NT2/D1 (cell line): ENCODE measurements around the gene FNDC3B.

ENCODE experiments used
- DNase-seq: peaks from one replicate; pipeline ENCODE4 v3.0.0-alpha.2; 2011; ENCODE audit warnings: low read depth, low spot score
- H3K27me3 ChIP-seq: 2 replicates; pipeline ENCODE4 v1.6.0; 2011; ENCODE audit warnings: mild to moderate bottlenecking; ENCODE audit not compliant: insufficient read length, insufficient read depth
- H3K36me3 ChIP-seq: 2 replicates; pipeline ENCODE4 v1.6.1; 2011; ENCODE audit warnings: mild to moderate bottlenecking, low read length, mixed read lengths; ENCODE audit not compliant: insufficient read depth, insufficient read length
- H3K4me1 ChIP-seq: 2 replicates; pipeline ENCODE4 v1.5.1; 2011; ENCODE audit not compliant: insufficient read depth, insufficient read length
- H3K4me3 ChIP-seq: 2 replicates; pipeline ENCODE4 v1.5.1; 2011; ENCODE audit warnings: low read depth; ENCODE audit not compliant: insufficient read length
- H3K9ac ChIP-seq: 2 replicates; pipeline ENCODE4 v1.6.0; 2011; ENCODE audit warnings: low read depth; ENCODE audit not compliant: insufficient read length
- H3K9me3 ChIP-seq: 2 replicates; pipeline ENCODE4 v1.5.1; 2011; ENCODE audit warnings: mild to moderate bottlenecking, low read length; ENCODE audit not compliant: insufficient read depth
- SUZ12 ChIP-seq: IDR thresholded peaks from 2 replicates; pipeline ENCODE4 v1.6.1; 2011; ENCODE audit not compliant: insufficient read length, insufficient read depth; ENCODE audit errors: extremely low read depth
- YY1 ChIP-seq: IDR thresholded peaks from 2 replicates; pipeline ENCODE4 v1.6.1; 2011; ENCODE audit not compliant: insufficient read length, insufficient read depth
- ZNF274 ChIP-seq: IDR thresholded peaks from 2 replicates; pipeline ENCODE4 v1.6.1; 2011; ENCODE audit warnings: mild to moderate bottlenecking, low read depth, low read length

FNDC3B gene

DNA sequence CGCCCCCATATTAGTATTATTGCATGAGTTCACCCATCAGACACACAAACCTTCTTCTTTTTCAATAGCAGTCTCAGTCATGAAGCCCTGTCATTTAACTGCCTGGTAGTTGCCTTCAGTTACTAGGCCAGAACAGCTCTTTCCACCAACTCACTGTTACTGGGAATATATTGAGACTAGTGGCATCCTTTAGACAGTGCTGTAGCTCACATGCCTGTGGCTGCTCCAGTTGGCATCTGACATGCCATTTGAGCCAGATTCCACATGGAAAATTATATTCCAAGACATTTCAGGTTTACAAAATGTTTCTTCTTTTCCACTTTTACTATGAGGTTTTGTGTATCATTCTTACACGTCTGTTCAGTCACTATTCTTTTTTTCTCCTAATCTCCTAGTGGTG is 262.8 kb downstream of the FNDC3B start:
- Histone ChIP-seq H3K4me1 (no peaks in the 10 kb centered on the region), H3K27me3 (no peaks in the 10 kb centered on the region)

DNA sequence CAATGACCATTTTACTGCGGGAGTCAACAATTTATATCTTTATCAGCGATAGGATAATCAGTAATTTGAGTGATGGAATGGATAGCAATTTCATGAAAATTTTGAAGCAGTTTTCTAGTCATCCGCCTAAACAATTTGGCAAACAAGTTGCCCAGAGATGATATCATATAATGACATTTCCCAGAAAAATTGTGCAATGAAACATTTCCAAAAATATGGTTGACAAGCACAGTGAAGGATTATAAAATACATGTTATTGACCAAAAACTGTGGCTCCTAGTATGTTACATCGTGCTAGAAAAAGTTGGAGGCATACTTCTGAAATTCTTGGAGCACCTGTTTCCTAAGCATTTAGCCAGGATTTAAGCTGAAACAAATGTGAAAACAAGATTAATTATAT is 263.8 kb downstream of the FNDC3B start:
- Histone ChIP-seq H3K4me1 (no peaks in the 10 kb centered on the region), H3K4me3 (no peak overlapping the region), H3K9ac (no peak overlapping the region), H3K9me3 (no peaks in the 10 kb centered on the region), H3K36me3 (peaks cover 38% of the 10 kb centered on the region), H3K27me3 (no peaks in the 10 kb centered on the region)
- no peak for DNase-seq
- TF ChIP-seq SUZ12 (no peak), YY1 (no peak), ZNF274 (no peak)

More for the DNA sequence above, 262.8 kb downstream of the FNDC3B start:
- TF ChIP-seq ZNF274 (no peak), YY1 (no peak), SUZ12 (no peak)
- Histone ChIP-seq H3K9ac (no peak overlapping the region), H3K4me3 (no peak overlapping the region), H3K9me3 (no peaks in the 10 kb centered on the region), H3K36me3 (peaks cover 31% of the 10 kb centered on the region)
- no peak for DNase-seq

DNA sequence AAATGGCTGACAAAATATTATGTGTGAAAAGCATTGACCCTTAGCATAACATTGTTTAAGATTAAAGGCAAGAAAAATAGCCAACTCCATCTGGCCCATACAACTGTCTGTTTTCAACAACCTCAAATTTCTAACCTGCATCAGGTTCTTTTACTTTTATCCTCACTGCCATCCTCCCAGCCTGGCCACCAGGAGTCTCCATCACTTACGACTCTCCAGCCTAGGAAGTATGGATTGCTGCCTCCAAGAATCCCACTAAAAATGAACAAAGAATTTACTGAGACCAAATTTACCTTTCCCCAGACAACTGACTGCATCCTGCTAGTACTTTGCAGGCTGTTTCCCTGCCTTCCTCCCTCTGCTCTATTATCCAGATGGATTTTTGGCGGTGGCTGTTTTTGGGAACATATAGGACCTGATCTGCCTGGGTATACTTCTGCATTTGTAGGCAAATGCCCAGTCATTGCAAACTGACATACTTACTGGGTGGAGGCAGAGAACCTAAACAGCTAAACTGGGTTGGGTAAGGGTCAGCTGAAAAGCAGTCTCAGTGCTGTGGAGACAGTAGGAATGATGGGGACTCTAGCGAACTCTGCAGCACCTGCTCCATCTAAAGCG is 264.7 kb downstream of the FNDC3B start:
- Histone ChIP-seq H3K9ac (no peak overlapping the region), H3K36me3 (peaks cover 39% of the 10 kb centered on the region), H3K9me3 (no peaks in the 10 kb centered on the region), H3K4me1 (no peaks in the 10 kb centered on the region), H3K27me3 (no peaks in the 10 kb centered on the region), H3K4me3 (no peak overlapping the region)
- DNase-seq: no peak
- no peak for TF ChIP-seq YY1
- TF ChIP-seq SUZ12: no peak
- no peak for TF ChIP-seq ZNF274

DNA sequence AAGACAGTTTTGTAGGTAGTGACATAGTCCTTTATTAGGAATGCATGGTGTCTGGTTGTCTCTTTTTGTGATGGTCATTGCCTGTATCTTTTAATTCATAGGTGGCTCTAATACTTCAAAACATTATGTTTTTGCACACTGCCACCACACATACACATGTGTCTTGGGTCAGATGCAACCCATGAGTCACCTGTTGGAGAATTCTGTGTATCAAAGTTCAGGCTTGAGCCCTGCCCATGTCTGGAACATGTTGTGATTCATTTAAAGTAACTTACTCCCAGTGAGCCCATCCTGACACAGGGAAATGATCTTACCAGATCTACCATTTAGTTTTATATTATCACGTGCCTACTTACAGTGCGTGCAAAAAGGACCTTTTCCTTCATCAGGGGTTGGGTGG is 266.2 kb downstream of the FNDC3B start:
- peaks cover 45% of the 10 kb centered on the region for H3K36me3 ChIP-seq
- TF ChIP-seq YY1 (no peak), SUZ12 (no peak), ZNF274 (no peak)

DNA sequence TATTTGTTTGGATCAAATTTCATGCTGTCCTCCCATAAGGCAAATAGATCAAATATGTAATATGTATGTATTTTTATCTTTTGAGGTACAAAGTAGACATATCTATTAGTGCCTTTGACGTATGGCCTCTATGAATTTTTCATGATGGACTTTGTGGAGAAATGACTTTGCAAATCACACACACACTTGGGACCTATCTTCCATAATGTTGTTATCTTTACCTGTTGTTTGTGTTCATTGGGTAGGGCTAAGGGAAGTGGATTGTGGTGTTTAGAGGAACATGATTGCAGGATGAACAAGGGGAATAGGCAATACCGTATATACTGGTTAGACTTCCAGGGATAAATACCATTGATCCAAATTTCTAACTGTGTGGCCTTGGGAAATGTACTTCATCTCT is 266.6 kb downstream of the FNDC3B start:
- Histone ChIP-seq H3K36me3 (peaks cover 49% of the 10 kb centered on the region), H3K27me3 (no peaks in the 10 kb centered on the region), H3K4me1 (no peaks in the 10 kb centered on the region), H3K9me3 (no peaks in the 10 kb centered on the region), H3K4me3 (no peak overlapping the region), H3K9ac (no peak overlapping the region)
- no peak for DNase-seq
- TF ChIP-seq YY1 (no peak), SUZ12 (no peak), ZNF274 (no peak)

More for the DNA sequence above, 266.2 kb downstream of the FNDC3B start:
- DNase-seq: no peak
- Histone ChIP-seq H3K4me1 (no peaks in the 10 kb centered on the region), H3K4me3 (no peak overlapping the region), H3K9ac (no peak overlapping the region), H3K9me3 (no peaks in the 10 kb centered on the region), H3K27me3 (no peaks in the 10 kb centered on the region)

DNA sequence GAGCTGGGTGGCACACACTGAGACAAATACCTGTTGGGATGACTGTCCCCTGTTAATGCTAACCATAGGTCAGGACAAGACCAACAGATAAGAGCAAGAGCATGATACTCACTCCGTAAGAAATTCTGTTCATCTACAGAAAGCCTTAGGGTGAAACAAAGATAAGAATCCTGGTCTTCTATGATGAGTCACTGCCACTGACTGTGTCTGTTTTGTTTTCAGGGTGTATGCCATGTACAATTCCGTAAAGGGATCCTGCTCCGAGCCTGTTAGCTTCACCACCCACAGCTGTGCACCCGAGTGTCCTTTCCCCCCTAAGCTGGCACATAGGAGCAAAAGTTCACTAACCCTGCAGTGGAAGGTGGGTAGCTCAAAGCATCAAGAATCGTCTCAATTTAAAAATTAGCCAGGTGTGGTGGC is 267.8 kb downstream of the FNDC3B start:
- H3K36me3 ChIP-seq: peaks cover 50% of the 10 kb centered on the region
- H3K9ac ChIP-seq: no peak overlapping the region
- no peaks in the 10 kb centered on the region for H3K9me3 ChIP-seq
- no peak for DNase-seq
- no peaks in the 10 kb centered on the region for H3K4me1 ChIP-seq
- H3K27me3 ChIP-seq: no peaks in the 10 kb centered on the region
- no peak overlapping the region for H3K4me3 ChIP-seq
- TF ChIP-seq YY1 (no peak), ZNF274 (no peak), SUZ12 (no peak)

DNA sequence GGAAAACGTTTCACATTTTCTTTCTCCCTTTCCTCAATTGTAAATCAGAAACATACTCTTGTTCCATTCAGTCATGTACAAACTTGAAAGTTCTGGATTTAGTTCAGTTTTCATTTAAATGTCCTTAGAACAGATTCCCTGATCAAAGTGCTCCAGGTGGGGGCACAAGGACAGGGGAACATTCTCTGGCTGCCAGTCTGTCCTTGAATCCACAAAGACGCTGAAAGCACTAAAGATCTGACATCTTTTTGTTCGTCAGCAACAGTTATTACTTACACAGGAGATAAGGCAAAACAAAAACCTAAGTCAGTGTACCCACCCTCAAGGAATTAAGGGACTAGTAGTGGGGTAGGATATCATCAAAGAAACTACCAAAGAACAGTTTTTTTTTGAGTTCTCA is 269.7 kb downstream of the FNDC3B start:
- no peaks in the 10 kb centered on the region for H3K9me3 ChIP-seq
- H3K36me3 ChIP-seq: peaks cover 59% of the 10 kb centered on the region

More for the DNA sequence above, 269.7 kb downstream of the FNDC3B start:
- Histone ChIP-seq H3K9ac (no peak overlapping the region), H3K4me1 (no peaks in the 10 kb centered on the region), H3K27me3 (no peaks in the 10 kb centered on the region), H3K4me3 (no peak overlapping the region)
- no peak for DNase-seq
- TF ChIP-seq SUZ12 (no peak), ZNF274 (no peak), YY1 (no peak)
